ENCODE measurements around the gene TPCN1. TPM values are rescaled to one million over a fixed set of nuclear protein-coding genes. Genes with fewer than 3 reads are reported as not detected.

The TPCN1 gene
- total RNA-seq, 1 experiment from 2014 or later, result 13.5 TPM

DNA sequence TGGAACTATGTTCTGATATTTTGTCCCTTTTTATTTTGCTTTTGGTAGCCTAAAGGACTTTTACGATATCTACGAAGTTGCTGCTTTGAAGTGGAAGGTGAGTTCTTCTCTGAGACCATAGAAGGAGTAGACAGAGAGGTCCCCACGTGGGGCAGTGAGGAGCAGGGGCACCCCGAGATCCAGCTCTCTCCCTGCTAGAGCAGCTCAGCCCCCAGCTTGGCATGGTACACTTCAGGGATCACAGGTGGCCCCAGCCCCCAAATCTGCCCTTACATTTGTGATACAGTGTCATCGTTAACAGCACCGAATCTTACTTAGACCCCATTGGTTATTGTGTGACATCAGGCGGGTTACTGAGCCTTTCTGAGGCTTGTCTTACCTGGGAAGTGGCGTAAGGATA is 56.9 kb downstream of the TPCN1 start:
- H3T11ph ChIP-seq (ENCODE audit: low read length), result no peak overlapping the region
- no CpG with 5 or more reads among the region's 8 CpGs for WGBS (ENCODE audit: extremely low coverage, insufficient read length, low lambda C conversion rate)

More for the DNA sequence above, 56.9 kb downstream of the TPCN1 start:
- Histone ChIP-seq H3K4me1 (ENCODE audit: insufficient read depth, low read length) (no peaks in the 10 kb centered on the region), H3K27ac (ENCODE audit: insufficient read length, low read depth, low read length) (no peak overlapping the region), H3K9me3 (ENCODE audit: control insufficient read depth, low read depth, low read length) (no peaks in the 10 kb centered on the region), H3K79me2 (ENCODE audit: insufficient read depth, low read length) (no peaks in the 10 kb centered on the region), H2BK15ac (ENCODE audit: low read depth, low read length) (no peak overlapping the region), H4K91ac (ENCODE audit: insufficient read length, low read depth, low read length) (no peak overlapping the region), H3K4ac (ENCODE audit: low read depth, low read length) (no peak overlapping the region), H2BK5ac (ENCODE audit: insufficient read length, low read length) (no peak overlapping the region), H3K23me2 (ENCODE audit: insufficient read length, low read depth, low read length, poor library complexity, severe bottlenecking) (no peaks in the 10 kb centered on the region), H4K8ac (replicated peaks; ENCODE audit: insufficient read length, low read depth, low read length) (no peak overlapping the region), H3K9ac (ENCODE audit: extremely low read depth, insufficient read length, low read length) (no peak overlapping the region), H4K5ac (ENCODE audit: insufficient read length, low read depth, low read length) (no peak overlapping the region), H3K4me2 (ENCODE audit: insufficient read depth, insufficient read length, low read length) (no peak overlapping the region), H2BK120ac (ENCODE audit: low read depth, low read length, poor library complexity, severe bottlenecking) (no peak overlapping the region), H3K23ac (ENCODE audit: insufficient read length, low read depth, low read length) (no peak overlapping the region), H3K79me1 (ENCODE audit: insufficient read depth, low read depth, low read length, poor library complexity, severe bottlenecking) (no peaks in the 10 kb centered on the region), H2AFZ (ENCODE audit: low read length) (no peak overlapping the region), H3K56ac (ENCODE audit: insufficient read length, low read depth, low read length) (no peak overlapping the region), H3K27me3 (ENCODE audit: insufficient read depth, low read length) (no peaks in the 10 kb centered on the region), H2AK5ac (ENCODE audit: insufficient read length, low read length) (no peak overlapping the region), H3K18ac (ENCODE audit: insufficient read length, low read depth, low read length) (no peak overlapping the region), H4K20me1 (ENCODE audit: control insufficient read depth, insufficient read depth, insufficient read length) (no peaks in the 10 kb centered on the region), H2BK12ac (ENCODE audit: insufficient read length, low read depth, low read length) (no peak overlapping the region), H2BK20ac (ENCODE audit: low read depth, low read length, poor library complexity, severe bottlenecking) (no peak overlapping the region), H3K14ac (ENCODE audit: insufficient read depth, low read length) (no peak overlapping the region)
- TF ChIP-seq, protein P1, sequence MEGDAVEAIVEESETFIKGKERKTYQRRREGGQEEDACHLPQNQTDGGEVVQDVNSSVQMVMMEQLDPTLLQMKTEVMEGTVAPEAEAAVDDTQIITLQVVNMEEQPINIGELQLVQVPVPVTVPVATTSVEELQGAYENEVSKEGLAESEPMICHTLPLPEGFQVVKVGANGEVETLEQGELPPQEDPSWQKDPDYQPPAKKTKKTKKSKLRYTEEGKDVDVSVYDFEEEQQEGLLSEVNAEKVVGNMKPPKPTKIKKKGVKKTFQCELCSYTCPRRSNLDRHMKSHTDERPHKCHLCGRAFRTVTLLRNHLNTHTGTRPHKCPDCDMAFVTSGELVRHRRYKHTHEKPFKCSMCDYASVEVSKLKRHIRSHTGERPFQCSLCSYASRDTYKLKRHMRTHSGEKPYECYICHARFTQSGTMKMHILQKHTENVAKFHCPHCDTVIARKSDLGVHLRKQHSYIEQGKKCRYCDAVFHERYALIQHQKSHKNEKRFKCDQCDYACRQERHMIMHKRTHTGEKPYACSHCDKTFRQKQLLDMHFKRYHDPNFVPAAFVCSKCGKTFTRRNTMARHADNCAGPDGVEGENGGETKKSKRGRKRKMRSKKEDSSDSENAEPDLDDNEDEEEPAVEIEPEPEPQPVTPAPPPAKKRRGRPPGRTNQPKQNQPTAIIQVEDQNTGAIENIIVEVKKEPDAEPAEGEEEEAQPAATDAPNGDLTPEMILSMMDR (conservative IDR thresholded peaks at IDR 0.05), result no peak
- peaks cover 5 to 11% (median 10%) of the 10 kb centered on the region in 3 experiments; a peak in 4 of 7 replicates for H3K36me3 Mint-ChIP-seq (ENCODE audit: insufficient read depth in 1 of 3, low read depth in 3 of 3)
- peak overlapping the region; percentile 15 to 83 (median 60); a peak in 3 of 7 replicates for H3K27ac Mint-ChIP-seq
- DNase-seq, result no peak
- H3K9me3 Mint-ChIP-seq, result no peaks in the 10 kb centered on the region
- no peak overlapping the region for H3K4me3 Mint-ChIP-seq
- 0 out of 4 replicates have a peak, but pooled peaks cover 0 to 3% of the 10 kb centered on the region in 2 experiments for H3K4me1 Mint-ChIP-seq
- no peaks in the 10 kb centered on the region for H3K27me3 Mint-ChIP-seq (ENCODE audit: low read depth)

Measured in H9 (cell line).